Measurements from ENCODE around the gene MTLN. TPM values are rescaled to one million over a fixed set of nuclear protein-coding genes. Genes with fewer than 3 reads are reported as not detected.

Gene MTLN, protein sequence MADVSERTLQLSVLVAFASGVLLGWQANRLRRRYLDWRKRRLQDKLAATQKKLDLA
- 49.3 and 66.8 TPM in 2 replicates for total RNA-seq

GRCh38 chr2:110211938-110212858 is at the start of gene MTLN:
Gene MTLN (minus strand): TSS chr2:110212547. CDS start chr2:110212525, 22 bp downstream.

GRCh38 chr2:110204408-110205385 is 7.7 kb downstream of the MTLN start, which contains the start of gene NPHP1:
Gene NPHP1 (minus strand): TSS chr2:110205013. CDS start chr2:110204968, 45 bp downstream.

Other genes with a start within 250 kb of the MTLN start
- gene MALL, start 96.7 kb downstream of the MTLN start, total RNA-seq = 39.9 and 41.2 TPM in 2 replicates
- gene NPHP1, start 7.5 kb downstream of the MTLN start, total RNA-seq = 5.1 and 8.3 TPM in 2 replicates